CD4-positive, alpha-beta T cell treated with Interleukin-17A for 4 hours (primary cell): Measurements from ENCODE around the gene LRRC18.

Experiments
- DNase-seq: peaks from one replicate; pipeline ENCODE4 v3.0.0-alpha.2; 2020; ENCODE audit warnings: mixed read lengths

The LRRC18 gene

DNA sequence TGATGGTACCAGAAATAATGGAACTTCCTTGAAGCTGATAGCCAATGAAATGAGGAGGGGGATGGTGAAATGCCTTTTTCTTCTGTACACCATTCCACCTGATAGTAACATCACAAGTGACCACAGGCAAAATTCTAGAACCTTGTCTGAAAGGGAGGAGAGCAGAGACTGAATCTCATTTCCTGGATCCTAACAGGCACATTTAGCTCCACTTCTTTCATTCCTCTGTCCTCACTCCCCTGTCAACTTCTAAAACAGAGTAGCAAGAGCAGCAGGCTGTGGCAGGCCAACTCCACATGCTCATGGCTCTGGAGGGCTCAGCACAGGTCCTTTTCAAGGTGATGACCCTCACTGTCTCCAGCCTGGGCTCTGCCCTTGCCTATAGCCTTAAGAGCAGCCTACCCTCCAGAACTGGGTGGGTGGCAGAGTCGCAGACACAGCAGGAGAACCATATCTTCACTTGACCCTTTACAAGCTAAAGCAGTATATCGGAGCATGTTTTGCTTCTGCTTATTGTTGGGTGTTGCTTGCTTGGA, at the start of gene LRRC18:
Gene LRRC18 (minus strand): TSS at position 51 of the 536 bp plus-strand sequence. CDS start 25,685 bp downstream, outside the sequence.
- no peak for DNase-seq

DNA sequence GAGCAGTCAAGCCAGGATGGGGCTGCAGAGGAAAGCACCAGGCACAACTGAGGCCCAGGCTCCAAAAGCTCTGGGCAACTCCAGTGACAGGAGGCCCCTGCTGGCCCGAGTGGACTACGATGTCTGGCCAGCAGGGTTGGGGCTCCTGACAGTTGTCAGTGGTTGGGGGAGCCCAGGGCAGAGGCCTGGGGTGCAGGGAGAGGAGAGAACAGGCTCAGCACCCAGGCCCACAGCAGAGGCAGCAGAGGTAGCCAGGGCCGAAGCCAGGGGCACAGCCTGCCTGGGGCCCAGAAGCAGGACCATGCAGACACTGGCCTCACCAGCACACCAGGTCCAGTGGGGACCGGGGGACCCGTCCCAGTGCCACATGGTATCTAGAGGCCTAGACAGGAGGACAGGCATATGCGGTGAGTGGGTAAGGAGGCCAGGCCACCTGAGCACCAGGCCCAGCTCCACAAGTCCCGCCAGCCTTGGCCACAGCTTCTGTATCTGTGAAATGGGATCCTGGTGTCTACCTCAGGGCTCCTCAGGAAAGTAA, 46.0 kb upstream of the LRRC18 start:
- DNase-seq, result no peak

DNA sequence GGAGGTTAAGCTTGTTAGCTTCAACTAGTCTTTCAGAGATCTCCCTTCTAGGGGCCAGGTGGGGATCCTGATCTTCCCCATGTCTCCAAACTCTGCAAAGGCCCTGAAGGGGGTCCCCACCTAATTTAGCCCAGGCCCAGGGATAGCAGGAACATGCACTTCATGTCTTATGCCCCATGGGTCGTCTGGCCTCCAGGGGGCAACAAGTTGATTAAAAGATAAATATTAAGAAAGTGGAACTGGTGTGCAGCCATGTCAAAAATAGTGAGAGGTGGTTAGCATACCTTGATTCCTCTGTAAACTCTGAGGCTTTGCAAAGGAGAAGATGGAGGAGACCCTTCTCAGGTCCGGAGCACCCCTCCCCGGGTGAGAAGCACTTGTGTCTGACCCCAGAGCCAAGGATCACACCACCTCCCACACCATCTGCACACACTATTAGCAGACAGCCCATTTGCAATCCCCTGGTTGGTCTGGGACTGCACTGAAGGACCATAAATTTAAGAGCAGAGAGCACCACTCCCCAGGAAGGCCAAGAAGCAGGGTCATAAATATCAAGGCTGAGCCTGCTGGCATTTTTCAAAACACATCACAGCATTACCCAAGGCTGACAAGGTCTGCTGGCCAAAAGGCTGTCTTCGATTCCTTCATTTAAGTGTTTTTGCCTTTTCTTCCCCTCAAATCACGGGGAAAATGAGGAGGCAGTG, 44.2 kb upstream of the LRRC18 start:
- no peak for DNase-seq

DNA sequence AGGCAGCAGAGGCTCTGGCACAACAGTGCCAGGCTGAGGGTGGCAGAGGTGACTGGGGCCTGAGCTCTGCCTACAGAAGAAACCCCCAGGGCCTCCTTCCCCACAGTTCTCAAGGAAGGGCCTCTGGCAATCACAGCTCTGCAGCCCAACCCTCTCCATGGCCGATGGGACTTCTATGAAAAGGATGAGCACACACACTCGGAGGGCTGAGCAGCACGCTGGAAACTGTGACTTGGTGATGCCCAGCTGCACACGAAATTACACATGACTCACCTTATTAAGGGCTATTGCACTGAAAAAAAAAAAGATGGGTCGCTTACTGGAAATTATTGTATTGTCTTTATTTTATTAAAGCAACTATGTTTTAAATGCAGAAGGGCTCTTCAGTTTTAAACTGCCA, 42.9 kb upstream of the LRRC18 start:
- no peak for DNase-seq

DNA sequence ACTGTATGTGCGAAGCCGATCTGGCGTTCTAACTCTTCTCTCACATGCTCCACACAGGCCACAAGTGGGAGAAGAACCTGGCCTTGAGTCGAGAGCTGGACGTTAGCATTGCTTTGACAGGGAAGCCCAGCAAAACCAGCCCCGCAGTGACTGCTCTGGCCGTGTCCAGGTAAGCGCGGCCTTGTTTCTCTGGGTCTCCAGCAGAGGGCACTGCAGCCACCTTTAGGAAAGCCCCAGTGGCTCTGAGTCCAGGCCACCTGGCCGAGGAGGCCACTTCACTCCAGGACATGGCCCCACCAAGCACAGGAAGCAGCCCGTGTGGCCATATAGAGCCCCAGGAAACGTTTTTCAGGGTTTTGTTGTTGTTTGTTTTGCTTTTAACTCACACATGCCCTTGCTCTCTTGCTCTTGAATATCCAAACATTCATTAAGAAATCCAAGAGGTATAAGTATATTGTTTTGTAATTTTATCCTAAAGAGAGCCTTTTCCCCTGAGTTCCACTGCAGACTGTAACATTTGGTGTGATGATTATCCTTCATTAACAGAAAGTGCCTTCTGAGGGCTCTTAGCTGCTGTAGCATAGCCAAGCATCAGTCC, 41.8 kb upstream of the LRRC18 start:
- DNase-seq, result peak; percentile 39

DNA sequence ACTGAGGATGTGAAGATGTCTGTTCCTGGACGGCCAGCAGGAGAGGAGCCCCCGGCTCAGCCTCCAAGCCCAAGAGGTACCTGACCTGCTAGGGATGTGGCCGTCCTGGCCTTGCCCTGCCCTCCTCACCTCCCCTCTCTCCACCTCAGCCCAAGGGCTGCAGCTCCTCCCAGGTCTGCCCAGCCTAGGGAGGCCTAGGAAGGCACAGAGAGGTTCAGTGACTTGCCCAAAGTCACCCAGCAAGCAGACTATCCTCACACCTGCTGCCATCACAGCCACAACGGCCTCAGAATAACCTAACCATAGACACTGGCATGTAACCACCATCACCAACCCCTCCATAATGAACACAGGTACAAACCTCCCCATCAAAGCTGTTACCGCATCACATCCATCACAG, 38.7 kb upstream of the LRRC18 start:
- DNase-seq, result no peak

DNA sequence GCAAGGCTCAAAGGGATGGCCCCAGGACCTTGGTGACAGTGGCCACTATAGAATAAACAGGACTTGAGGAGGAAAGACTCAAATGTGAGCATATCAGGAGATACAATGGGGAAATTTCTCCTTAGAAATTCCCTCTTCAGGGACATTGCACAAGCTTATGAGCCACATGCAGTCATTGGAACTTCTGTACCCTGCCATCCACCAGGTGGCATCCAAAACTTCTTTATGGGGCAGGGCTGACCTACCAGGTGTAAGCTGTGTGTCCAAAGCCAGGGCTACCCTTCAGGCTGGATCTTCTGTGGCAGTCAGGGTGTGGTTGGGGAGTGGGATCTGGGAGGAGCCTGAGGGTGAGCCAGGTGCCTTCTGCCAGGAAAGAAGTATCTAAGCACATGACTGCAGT, 36.6 kb upstream of the LRRC18 start:
- no peak for DNase-seq

DNA sequence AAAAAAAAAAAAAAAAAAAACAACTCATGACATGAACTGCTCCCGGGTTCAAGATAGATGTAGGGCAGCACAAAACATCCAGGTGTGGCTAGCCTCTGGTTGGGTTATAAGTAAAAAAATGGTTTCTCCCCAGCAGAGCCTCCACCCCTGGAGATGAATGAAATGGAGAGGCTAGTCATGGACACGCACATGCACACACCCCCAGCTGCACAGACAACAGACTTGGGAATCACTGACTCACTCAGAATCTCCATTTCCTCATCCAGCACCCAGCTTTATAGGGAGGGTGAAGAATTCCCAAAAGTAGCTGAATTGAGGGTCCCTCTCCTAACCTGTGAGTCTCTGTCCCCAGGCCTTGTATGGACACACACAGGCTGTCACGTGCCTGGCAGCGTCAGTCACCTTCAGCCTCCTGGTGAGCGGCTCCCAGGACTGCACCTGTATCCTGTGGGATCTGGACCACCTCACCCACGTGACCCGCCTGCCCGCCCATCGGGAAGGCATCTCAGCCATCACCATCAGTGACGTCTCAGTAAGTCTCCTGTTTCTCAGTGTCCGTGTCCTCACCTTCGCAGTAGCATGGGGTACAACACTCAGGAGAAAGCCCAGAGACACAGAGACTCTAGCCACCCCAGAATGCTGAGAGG, 35.0 kb upstream of the LRRC18 start:
- DNase-seq, result no peak

DNA sequence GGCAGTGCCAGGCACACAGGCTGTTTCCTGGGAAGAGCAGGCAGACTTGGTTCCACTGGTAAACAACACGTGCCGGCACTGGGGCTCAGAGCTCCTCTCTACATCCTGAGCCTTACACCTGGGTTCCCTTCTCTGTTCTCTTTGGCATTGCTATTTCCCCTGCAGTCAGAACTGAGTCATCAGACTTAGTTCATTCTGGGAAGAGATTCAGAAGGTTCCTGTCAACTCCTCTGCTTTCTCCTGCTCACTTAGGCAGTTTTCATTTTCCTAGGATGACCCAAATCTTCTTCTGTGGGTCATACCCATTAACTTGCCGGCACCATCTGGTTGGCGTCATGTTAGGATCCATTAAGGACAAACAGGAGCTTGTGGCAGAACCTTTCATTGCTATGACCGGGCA, 33.4 kb upstream of the LRRC18 start:
- DNase-seq, result no peak

DNA sequence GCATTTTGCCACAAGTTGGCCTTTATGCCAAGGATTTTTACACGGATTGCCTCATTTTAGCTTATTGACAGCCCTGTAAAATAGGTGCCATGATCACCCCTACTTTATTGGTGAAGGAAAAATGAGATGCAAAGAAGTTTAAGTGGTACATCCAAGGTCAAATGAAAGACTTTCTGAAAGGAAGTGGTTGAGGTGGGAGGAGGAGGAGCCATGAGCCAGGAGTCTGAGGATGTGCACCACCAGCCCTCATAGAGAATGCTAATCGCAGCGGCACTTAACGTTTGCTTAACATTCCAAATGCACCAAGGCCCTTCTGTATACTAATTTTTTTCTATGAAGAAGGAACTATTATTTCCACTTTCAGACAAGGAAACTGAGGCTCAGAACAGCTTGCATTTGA, 31.0 kb upstream of the LRRC18 start:
- DNase-seq, result no peak

DNA sequence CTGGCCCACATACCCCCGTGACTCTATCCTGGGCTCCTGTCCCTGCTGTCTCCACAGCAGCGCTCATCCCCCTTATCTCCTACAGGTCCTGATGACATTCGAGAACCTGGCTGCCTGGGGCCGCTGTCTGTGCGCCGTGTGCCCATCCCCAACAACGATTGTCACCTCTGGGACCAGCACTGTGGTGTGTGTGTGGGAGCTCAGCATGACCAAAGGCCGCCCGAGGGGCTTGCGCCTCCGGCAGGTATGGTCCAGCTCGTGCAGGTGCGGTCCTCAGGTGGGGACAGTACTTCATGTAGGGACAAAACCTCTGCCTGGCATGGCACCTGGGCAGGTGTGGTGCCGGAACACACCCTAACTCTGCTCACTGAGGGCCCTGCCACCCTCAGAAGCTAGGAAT, 30.4 kb upstream of the LRRC18 start:
- no peak for DNase-seq

DNA sequence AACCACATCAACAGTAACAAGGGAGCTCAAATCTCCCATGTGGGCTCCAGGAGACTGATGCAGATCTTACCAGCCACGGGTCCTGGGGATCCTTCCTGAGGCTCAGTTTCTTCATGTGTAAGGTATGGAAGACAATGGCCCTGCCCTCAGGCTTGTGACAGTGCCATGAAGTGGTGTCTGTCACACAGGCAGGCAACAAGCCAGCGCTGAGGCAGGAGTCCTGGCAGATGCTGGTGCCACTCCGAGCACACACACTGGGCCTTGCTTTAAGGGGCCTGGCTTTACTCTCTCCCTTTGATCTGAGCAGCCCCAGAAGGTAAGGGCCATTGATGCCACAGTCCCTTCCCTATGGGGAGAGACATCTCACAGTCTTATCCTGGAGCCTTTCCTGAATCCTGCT, 28.4 kb upstream of the LRRC18 start:
- DNase-seq, result no peak

DNA sequence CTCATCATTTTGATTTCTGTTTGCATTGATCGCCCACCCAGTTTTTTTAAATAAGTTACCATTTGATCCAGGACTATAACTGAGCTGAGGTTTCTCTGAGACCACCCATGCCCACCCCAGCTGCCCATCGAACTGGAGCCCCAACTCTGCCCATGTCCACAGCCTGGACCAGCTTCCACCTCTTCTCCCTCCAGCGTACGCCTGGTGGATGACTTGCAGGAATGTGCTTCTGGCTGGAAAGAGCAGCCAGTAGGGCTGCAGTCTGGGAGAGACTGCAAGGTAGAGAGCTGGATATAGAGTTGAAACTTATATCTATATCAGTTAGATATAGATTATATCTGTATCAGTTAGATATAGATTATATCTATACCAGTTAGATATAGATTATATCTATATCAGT, 25.8 kb upstream of the LRRC18 start:
- no peak for DNase-seq

DNA sequence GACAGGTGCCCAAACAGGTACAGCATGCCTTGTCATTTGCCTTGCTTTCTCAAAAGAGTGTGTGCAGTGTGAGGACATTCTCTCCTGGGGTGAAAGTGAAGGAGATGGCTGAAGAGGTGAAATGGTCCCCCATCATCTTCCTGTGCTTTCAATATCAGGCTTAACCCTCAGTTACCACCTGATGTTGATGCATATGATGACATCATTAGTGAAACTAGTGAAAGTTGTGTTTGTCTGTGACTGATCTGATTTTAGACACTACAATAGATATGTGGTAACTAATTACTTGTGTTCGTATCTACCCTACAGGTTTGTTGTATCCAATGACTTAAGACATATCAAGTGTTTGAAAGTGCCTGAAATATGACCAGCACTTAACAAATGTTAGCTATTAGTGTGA, 24.4 kb upstream of the LRRC18 start:
- no peak for DNase-seq

DNA sequence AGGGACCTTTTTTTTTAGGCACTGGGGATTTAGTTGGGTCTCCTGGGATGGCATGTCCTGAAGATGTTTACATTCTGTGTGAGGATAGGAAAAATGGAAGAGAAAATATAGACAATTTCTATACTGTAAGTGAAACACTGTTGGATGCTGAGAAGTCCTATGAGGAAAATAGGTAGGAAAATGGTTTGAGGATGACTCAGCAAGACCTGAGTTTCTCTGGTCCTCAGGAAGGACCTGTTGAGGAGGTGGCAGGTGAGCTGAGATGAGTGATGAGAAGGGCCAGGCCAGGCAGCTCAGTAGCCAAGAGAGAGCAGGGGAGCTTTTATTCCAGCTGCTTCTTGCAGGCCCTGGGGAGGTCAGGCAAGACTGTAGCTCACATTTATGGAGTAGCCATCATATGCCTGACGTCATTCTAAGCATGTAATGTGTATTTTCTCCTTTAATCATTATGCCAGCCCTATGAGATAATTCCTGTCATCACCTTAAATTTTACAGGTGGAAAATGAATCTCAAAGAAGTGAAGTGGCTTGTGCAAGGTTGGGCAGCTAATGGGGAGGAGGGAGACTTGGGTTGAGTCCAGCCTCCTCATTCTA, 19.1 kb upstream of the LRRC18 start:
- no peak for DNase-seq

DNA sequence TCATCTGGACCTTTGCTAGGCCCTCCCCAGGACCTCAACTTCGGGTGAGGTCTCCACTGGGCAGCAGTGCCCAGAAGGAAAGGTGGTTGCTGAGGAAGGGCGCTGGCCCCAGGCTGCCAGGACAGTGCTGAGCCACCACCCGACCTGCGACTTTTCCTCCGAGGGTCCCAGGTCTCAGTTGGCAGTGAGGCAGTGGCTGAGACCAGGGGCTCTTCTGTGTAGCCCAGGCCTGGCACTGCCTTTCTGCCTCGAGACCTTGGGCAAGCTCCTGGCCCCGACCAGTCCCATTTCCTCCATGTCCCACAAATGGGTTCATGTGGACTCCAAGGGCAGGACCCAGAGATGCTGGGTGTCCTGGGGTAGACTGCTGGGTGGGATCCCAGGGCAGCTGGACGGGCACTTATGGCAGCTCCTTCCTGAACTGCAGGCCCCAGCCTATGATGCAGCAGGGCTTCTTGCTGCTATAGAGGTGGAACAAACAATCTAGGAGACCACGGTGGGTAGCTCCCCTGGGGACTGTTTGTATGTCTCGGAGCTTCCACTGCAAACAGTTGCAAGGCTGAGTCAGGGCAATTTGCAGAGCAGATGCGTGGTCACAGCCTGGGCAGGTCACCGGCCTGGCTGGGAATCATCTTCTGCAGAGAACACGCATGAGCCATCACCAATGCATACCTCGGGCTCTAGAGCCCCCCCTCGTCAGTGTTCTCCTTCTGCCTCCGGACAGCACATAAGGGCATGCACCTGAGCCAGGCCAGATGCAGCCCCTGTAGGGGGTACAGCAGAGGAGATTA, 17.9 kb upstream of the LRRC18 start:
- no peak for DNase-seq

DNA sequence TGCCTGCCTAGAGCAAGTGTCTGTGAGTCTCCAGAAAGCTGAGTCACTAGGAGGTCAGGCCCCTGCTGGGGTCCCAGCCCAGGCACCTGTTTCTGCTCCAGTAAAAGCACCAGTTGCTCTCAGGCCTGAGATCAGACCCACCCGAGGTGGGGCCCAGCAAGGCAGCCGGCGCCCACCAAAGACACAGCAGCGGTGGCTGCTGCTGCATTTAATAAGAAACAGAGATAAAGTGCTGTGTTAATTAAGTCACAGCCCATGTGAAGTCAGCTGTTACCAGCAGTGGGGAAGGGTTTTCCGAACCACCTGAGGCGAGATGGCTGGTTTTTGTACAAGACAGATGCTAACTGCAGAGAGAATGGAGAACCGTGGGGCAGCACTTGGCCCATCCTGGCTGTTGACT, 12.1 kb upstream of the LRRC18 start:
- DNase-seq, result no peak

DNA sequence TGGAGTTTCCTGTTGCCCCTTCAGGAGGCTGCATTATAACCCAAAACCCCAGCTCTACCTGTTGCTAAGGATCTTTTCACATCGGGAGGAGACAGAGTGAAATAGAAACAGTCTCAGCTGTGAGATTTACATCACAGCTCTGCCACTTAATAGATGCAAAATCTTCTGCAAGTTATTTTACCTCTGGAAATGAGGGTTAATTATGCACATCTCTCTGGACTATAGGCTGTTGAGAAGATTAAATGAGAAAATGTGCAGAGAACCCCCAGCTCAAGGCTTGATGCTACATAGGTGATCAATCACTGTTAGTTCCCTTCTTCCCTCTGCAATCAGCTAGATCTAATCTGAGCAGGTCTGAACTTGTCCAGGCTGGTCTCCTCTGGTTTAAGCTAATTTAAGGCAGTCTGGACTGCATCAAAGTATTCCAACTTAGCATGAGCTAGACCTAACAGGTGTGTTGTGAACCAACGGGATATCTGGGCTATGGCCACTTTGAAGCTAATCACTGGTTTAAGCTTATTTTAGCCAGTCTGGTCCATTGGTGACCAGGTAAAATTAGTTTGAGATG, 8.9 kb upstream of the LRRC18 start:
- DNase-seq, result no peak

DNA sequence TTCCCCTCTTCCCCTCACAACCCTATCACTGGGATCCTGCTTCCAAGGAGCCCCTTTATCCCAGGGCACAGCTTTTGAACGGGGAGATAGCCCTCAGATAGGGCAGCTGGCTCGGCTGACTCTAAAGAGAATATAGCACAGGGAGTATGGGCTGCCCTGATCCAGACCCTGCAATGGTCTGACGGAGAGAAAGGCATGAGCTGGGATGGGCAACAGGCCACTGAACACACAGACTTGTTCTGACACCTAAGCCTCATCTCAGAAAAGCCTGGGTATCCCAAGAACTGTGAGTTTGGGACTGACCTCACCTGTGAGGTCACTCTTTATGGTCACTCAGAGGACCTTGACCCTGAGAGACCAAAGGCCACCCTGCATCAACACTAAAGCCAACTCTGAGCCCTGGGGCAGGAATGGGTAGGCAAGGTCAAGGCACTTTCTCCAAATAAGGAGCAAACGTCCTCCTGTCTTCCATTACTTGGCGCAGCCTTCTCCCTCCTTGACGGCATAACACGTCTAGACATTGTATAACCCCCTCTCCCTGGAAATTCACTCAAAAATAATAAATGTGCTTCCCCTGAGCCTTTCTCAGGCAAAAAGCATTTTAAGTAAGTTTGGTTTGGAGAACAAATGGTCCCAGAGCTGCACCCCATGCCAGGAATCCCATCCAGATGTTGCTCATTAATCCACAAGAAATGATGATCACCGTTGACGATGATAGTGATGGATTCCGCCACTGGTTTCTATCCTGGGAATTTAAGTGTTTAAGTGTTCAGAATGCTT, 8.2 kb upstream of the LRRC18 start:
- no peak for DNase-seq

DNA sequence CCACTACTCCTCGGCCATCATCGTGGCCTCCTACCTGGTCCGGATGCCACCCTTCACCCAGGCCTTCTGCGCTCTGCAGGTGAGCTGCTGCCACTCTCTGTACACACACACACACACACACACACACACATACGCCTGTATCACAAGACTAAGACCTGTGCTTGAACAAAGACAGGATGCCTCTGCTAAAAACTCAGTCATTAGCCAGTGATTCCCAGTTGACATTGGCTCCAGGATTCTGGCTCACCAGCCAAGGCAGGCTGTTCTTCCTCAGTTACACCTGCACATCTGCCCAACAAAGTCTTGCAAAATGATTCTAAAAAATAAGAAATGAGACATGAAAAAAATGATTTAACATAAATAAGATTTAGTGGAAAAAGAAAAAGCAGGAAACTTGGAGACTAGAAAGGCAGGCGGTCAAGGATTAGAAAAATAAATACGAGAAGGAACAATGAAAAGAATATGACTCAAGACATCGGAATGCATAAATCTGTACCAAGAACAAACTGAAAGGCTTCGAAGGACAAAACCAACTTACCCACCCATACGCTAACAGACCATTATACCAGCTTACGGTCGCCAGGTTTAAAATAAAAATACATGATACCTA, 7.4 kb upstream of the LRRC18 start:
- no peak for DNase-seq

DNA sequence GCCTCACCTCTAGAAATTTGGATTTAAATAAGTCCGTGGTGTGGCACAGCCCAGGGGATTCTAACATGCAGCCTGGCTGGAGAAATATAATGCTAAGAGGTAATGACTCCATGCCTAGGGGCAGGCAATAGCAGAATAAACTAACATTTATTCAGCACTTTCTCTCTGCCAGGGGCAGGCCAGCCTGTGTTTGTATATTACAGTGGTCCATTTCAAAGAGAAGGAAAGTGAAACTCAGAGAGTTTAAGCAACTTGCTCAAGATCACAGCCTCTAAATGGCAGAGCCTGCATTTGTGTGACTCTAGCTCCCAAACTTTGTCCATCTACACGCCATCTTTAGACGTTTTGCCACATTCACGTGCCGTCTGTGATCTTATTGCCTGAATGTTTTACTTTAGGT, 6.7 kb upstream of the LRRC18 start:
- DNase-seq, result no peak
